Stimulated activated CD4-positive, alpha-beta T cell treated with anti-CD3 and anti-CD28 coated beads, Interleukin-4, amount 100 ng/mL, for 1 hour (primary cell): ENCODE measurements around the gene POLR1G.
"Not testable (repeated sequence)": the region's sequence is repeated elsewhere in the genome, so short reads cannot be mapped to it uniquely, and the experiment has no call there.

ENCODE experiments used
- DNase-seq: peaks from one replicate; pipeline ENCODE4 v3.0.0-alpha.2; 2020

The POLR1G gene

DNA sequence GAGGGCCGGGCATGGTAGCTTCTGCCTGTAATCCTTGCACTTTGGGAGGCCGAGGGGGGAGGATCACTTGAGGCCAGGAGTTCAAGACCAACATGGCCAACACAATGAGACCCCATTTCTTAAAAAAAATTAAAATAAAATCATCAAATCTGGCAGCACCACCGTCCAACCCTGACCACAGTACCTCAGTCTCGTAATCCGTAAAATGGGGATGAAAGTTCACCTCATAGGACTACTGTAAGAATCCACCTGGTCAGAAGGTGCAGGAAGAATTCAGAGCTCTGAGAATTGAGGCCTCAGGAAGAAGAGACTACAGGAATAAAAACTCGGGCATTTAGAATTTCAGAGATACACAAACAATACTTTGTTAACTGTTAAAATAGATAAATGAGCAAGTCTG, 4.6 kb upstream of the POLR1G start:
- DNase-seq: no peak

GRCh38 chr19:45402298-45403061, 4.0 kb upstream of the POLR1G start:
- peak; percentile 45 for DNase-seq

- no peak for DNase-seq
Observed at GRCh38 chr19:45403272-45403671, 3.2 kb upstream of the POLR1G start.

GRCh38 chr19:45403781-45404556, 2.5 kb upstream of the POLR1G start:
- peak; percentile 66 for DNase-seq

DNA sequence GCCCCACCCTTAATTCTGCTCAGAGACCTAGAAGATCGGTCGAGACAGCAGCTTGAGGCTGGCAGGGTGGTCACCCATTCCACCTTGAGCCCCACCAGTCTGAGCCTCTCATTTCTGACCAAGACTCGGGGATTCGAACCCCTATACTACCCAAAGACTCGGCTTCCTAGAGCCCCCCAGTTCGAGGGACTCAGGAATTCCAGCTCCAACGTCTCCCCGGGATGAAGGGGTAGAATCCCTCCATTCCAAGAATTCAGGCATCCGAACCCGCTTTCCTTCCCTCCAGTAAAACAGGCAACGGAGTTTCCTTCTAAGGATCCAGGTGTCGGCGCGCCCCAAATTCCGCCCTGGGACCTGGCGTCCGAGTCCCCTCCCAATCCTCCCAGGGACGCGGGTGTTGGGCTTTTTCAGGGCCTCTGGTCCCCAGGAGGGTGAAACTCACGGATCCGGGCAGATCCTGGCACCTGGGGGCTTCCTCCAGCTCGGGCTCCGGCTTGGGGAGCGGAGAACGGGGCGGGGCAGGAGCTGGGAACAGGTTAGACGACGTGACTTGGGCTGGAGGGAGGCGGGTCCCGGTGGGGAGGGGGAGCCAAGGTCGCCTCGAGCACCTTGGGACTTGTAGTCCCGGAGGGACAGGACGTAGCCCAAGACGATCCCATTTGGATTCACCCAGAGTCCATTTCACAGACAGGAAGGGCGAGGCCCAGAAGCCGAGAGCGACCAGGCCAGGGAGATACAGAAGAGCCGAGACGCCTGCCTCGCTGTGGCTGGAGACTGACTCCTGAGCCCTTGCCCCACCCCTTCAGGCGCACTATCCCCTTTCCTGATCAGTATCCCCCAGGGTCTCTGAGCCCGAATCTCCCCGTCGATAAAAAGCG, 1.6 kb upstream of the POLR1G start, which contains the start of gene PPP1R13L:
TSS of gene PPP1R13L (minus strand) at position 513 of the 878 bp plus-strand sequence. CDS start 6,751 bp downstream, outside the sequence.
- peak; percentile 52 for DNase-seq

GRCh38 chr19:45405435-45406225, 814 bp upstream of the POLR1G start:
- DNase-seq: peak; percentile 83

- DNase-seq: no peak
Observed at GRCh38 chr19:45407091-45407375, 589 bp downstream of the POLR1G start.

GRCh38 chr19:45407585-45407984, 1.1 kb downstream of the POLR1G start:
- DNase-seq: not testable (repeated sequence)

DNA sequence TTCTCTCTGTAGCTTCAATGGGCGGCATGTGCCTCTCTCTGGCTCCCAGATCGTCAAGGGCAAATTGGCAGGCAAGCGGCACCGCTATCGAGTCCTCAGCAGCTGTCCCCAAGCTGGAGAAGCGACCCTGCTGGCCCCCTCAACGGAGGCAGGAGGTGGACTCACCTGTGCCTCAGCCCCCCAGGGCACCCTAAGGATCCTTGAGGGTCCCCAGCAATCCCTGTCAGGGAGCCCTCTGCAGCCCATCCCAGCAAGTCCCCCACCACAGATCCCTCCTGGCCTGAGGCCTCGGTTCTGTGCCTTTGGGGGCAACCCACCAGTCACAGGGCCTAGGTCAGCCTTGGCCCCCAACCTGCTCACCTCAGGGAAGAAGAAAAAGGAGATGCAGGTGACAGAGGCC, 1.7 kb downstream of the POLR1G start:
- DNase-seq: no peak

DNA sequence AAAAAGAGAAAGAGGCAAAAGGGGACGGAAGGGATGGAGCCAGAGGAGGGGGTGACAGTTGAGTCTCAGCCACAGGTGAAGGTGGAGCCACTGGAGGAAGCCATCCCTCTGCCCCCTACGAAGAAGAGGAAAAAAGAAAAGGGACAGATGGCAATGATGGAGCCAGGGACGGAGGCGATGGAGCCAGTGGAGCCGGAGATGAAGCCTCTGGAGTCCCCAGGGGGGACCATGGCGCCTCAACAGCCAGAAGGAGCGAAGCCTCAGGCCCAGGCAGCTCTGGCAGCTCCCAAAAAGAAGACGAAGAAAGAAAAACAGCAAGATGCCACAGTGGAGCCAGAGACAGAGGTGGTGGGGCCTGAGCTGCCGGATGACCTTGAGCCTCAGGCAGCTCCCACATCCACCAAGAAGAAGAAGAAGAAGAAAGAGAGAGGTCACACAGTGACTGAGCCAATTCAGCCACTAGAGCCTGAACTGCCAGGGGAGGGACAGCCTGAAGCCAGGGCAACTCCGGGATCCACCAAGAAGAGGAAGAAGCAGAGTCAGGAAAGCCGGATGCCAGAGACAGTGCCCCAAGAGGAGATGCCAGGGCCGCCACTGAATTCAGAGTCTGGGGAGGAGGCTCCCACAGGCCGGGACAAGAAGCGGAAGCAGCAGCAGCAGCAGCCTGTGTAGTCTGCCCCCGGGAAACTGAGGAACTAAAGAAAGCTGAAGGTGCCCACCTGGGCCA, 2.5 kb downstream of the POLR1G start:
- no peak for DNase-seq

DNA sequence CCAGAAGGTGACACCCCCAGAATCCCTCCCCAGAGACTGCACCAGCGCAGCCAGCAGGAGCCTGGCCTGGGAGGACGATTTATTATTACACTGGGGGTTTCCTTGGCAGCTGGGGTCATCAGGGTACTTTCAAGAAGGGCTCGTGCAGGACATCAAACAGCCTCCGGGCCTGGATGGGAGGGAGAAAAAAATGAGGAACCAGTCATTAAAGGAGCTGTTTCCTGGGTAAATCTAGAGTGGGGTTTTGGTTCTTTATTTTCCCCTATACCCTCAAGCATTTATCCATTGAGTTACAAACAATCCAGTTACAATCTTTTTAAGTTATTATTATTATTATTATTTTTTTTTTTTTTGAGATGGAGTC, 3.1 kb downstream of the POLR1G start:
- DNase-seq: no peak

DNA sequence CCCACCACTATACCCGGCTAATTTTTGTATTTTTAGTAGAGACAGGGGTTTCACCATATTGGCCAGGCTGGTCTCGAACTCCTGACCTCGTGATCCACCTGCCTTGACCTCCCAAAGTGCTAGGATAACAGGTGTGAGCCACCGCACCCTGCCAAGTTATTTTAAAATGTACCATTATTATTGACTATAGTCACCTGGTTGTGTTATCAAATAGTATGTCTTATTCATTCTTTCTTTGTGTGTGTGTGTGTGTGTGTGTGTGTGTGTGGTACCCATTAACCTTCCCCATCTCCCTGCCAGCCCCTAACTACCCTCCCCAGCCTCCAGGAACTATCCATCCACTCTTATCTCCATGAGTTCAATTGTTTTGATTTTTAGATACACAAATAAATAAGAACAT, 3.9 kb downstream of the POLR1G start:
- DNase-seq: not testable (repeated sequence)

- DNase-seq: no peak
Observed at GRCh38 chr19:45413497-45413896, 7.1 kb downstream of the POLR1G start.

DNA sequence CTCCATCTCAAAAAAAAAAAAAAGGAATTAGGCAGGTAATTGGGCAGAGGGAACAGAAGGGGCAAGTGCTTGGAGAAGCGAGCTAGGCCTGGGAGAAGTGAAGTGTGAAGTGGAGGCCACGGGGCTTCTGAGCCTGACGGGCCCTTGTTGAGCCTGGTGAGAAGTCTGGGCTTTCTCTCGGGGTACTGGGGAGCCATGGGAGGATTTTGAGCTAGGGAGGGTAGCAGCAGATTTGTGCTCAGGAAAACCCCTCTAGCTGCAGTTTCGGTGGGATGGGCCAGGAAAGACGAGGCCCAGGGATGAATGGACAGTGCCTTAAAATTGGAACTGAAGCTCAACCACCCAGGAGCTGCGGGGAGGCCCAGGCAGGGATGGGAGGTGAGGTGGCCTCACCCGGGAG, 8.0 kb downstream of the POLR1G start:
- no peak for DNase-seq

DNA sequence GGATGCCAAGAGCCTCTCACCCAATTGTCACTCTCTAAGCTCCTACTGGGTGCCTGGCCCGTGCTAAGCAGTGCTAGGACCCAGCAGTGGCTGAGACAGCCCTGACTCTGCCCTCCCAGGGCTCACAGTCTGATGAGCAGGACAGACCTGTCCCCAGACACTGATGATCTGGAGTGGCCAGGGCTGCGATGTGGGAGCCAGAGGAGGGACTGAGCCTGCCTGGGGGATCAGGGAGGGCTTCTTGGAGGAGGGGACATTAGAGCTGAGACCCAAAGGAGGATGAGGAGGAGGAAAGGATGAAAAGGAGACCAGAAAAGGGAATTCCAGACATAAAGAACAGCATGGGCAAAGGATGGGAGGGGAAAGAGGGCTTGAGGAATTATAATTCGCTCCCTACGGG, 10.7 kb downstream of the POLR1G start:
- DNase-seq: no peak

DNA sequence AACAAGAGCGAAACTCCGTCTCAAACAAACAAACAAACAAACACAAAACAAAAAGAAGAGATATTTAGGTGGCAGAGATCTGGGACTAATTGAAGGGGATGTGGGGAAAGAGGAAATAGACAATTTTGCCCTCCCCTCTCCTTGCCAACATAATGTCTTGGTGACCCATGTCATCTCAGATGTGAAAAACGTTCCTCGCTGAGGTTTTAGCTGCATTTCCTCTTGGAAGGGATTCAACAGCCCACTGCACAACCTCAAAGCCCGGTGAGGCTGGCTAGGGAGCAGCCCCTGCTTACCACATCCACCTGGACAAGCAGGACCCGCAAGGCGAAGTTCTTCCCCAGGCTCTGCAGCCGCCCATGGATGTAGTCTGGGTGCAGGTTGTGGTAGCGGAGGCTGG, 12.4 kb downstream of the POLR1G start:
- DNase-seq: no peak

DNA sequence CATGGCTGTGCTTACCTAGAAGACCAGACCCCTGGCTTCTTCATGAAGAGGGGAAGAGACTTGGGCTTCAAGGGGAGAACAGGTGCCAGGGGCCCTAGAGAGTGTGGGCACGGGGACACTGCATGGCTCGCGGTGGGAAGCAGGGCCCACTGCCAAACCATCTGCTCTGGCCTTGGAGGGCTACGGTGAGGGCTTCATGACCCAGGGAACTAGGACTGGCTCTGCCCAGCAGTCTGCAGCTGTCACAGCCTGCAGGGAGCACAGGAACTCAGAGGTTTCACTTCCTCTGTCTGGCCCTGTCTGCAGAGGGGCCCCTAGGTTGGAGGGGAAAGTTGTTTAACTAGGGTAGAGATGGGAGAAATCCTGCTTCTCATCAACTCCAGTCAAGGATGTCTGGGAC, 13.0 kb downstream of the POLR1G start:
- no peak for DNase-seq

DNA sequence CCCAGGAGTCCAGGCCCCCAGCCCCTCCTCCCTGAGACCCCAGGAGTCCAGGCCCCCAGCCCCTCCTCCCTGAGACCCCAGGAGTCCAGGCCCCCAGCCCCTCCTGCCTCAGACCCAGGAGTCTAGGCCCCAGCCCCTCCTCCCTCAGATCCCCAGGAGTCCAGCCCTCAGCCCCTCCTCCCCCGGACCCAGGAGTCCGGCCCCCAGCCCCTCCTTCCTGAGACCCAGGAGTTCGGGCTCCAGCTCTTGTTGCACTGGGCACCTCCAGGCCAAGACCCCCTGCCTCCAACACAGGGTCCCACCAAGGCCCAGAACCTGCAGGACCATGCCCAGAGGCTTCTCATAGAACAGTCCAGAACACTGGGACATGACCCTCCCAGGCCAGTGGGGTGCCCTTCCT, 13.5 kb downstream of the POLR1G start:
- DNase-seq: no peak

GRCh38 chr19:45420356-45420755, 13.9 kb downstream of the POLR1G start:
- DNase-seq: no peak

- DNase-seq: no peak
Observed at GRCh38 chr19:45420871-45421270, 14.4 kb downstream of the POLR1G start.

GRCh38 chr19:45421947-45422498, 15.6 kb downstream of the POLR1G start:
- DNase-seq: no peak
